HCT116 (cell line): Measurements from ENCODE around the gene ITGB7.

Experiments
- EGR1 ChIP-seq: IDR thresholded peaks from 2 replicates; pipeline ENCODE4 v1.6.1; 2012; ENCODE audit warnings: low read depth
- JUND ChIP-seq: IDR thresholded peaks from 2 replicates; pipeline ENCODE4 v1.6.1; 2012
- POLR2A ChIP-seq: IDR thresholded peaks from 2 replicates; pipeline ENCODE4 v1.7.0; 2011; ENCODE audit warnings: borderline replicate concordance; ENCODE audit not compliant: insufficient read depth, insufficient read length; ENCODE audit errors: extremely low read depth
- POLR2AphosphoS5 ChIP-seq: IDR thresholded peaks from 2 replicates; pipeline ENCODE4 v1.6.1; 2011; ENCODE audit warnings: mild to moderate bottlenecking, low read depth, low read length, moderate library complexity
- SIN3A ChIP-seq: IDR thresholded peaks from 2 replicates; pipeline ENCODE4 v1.6.1; 2012; ENCODE audit warnings: low read depth
- SP1 ChIP-seq: IDR thresholded peaks from 2 replicates; pipeline ENCODE4 v1.6.1; 2012; ENCODE audit warnings: low read depth
- SRF ChIP-seq: IDR thresholded peaks from 2 replicates; pipeline ENCODE4 v1.6.1; 2012; ENCODE audit warnings: low read depth
- TF ChIP-seq, protein P1 (sequence below), 3 experiments: fragments of 200-600 bp in 1 of 3; sonication (generic) in 1 of 3; IDR thresholded peaks in 2 of 3; conservative IDR thresholded peaks in 1 of 3; 2 replicates each; pipeline ENCODE4 v1.5.1; 2012 to 2017; ENCODE audit warnings: low read depth in 2 of 3, low read length in 2 of 3, antibody characterized with exemption in 1 of 3, borderline replicate concordance in 1 of 3, control low read depth in 1 of 3, mild to moderate bottlenecking in 1 of 3, mixed read lengths in 1 of 3, mixed run types in 1 of 3, moderate library complexity in 1 of 3; ENCODE audit not compliant: insufficient read depth in 1 of 3
- TF ChIP-seq, protein P2 (sequence below): IDR thresholded peaks from 2 replicates; pipeline ENCODE4 v1.6.1; 2011; ENCODE audit warnings: mild to moderate bottlenecking, low read length, moderate library complexity; ENCODE audit not compliant: insufficient replicate concordance; ENCODE audit errors: extremely low read depth

DNA sequence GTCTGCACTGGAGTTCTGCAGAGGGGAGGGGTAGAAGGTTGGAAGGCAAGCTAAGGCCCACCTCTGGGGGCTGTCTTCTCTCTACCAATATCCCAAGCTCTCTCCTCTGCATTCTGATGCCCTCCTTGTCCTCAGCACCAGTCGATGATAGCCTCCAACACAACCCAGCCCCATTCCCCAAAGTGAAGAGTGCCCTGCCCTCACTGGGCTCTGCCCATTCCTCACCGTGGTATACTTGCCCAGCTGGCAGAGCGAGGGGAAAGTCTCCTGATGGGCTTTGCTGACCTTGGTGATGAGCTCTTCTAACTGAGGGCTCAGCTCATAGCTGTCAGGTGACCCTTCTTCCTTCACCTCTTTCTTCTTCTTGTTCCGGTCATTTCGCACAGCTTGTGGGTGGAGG is 7.2 kb upstream of the ITGB7 start:
- TF ChIP-seq, protein P1, sequence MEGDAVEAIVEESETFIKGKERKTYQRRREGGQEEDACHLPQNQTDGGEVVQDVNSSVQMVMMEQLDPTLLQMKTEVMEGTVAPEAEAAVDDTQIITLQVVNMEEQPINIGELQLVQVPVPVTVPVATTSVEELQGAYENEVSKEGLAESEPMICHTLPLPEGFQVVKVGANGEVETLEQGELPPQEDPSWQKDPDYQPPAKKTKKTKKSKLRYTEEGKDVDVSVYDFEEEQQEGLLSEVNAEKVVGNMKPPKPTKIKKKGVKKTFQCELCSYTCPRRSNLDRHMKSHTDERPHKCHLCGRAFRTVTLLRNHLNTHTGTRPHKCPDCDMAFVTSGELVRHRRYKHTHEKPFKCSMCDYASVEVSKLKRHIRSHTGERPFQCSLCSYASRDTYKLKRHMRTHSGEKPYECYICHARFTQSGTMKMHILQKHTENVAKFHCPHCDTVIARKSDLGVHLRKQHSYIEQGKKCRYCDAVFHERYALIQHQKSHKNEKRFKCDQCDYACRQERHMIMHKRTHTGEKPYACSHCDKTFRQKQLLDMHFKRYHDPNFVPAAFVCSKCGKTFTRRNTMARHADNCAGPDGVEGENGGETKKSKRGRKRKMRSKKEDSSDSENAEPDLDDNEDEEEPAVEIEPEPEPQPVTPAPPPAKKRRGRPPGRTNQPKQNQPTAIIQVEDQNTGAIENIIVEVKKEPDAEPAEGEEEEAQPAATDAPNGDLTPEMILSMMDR (IDR thresholded peaks at IDR 0.05 in 2 of 3, conservative IDR thresholded peaks at IDR 0.05 in 1 of 3; ENCODE audit: borderline replicate concordance in 1 of 3, insufficient read depth in 1 of 3, low read depth in 2 of 3, low read length in 2 of 3): no peak
- TF ChIP-seq JUND: no peak
- TF ChIP-seq SIN3A: no peak
- TF ChIP-seq EGR1: no peak
- TF ChIP-seq POLR2A: no peak
- no peak for TF ChIP-seq SP1
- no peak for TF ChIP-seq SRF
- no peak for TF ChIP-seq POLR2AphosphoS5
- TF ChIP-seq, protein P2, sequence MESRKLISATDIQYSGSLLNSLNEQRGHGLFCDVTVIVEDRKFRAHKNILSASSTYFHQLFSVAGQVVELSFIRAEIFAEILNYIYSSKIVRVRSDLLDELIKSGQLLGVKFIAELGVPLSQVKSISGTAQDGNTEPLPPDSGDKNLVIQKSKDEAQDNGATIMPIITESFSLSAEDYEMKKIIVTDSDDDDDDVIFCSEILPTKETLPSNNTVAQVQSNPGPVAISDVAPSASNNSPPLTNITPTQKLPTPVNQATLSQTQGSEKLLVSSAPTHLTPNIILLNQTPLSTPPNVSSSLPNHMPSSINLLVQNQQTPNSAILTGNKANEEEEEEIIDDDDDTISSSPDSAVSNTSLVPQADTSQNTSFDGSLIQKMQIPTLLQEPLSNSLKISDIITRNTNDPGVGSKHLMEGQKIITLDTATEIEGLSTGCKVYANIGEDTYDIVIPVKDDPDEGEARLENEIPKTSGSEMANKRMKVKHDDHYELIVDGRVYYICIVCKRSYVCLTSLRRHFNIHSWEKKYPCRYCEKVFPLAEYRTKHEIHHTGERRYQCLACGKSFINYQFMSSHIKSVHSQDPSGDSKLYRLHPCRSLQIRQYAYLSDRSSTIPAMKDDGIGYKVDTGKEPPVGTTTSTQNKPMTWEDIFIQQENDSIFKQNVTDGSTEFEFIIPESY: no peak
